ENCODE data around the gene ARHGAP10.

DNA sequence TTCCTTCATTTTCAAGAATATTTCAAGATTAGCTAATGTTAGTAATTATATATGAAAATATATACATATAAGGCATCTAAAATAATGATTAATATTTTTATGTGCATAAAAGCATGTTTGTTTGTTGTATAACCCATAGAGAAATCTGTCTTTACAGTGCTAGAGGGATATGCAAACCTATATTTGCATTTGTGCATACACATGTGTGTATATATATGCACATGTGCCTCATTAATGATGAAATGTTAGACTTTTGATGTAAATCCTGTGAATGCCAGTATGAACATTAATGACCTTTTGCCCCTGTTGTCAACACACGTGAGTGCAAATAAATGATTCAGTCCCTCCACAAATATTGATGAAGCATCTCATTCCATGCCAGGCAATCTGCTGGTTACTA is 197.9 kb downstream of the ARHGAP10 start:
- TF ChIP-seq, protein P1, sequence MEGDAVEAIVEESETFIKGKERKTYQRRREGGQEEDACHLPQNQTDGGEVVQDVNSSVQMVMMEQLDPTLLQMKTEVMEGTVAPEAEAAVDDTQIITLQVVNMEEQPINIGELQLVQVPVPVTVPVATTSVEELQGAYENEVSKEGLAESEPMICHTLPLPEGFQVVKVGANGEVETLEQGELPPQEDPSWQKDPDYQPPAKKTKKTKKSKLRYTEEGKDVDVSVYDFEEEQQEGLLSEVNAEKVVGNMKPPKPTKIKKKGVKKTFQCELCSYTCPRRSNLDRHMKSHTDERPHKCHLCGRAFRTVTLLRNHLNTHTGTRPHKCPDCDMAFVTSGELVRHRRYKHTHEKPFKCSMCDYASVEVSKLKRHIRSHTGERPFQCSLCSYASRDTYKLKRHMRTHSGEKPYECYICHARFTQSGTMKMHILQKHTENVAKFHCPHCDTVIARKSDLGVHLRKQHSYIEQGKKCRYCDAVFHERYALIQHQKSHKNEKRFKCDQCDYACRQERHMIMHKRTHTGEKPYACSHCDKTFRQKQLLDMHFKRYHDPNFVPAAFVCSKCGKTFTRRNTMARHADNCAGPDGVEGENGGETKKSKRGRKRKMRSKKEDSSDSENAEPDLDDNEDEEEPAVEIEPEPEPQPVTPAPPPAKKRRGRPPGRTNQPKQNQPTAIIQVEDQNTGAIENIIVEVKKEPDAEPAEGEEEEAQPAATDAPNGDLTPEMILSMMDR (IDR thresholded peaks at IDR 0.05), result no peak
- TF ChIP-seq POLR2AphosphoS5 (IDR thresholded peaks at IDR 0.05) (no peak), POLR2A (IDR thresholded peaks at IDR 0.05) (no peak), EP300 (IDR thresholded peaks at IDR 0.05) (no peak)

All from gastroesophageal sphincter (tissue), 3 donors.